Stimulated activated CD4-positive, alpha-beta T cell treated with anti-CD3 and anti-CD28 coated beads, Interleukin-2, amount 100 ng/mL, for 48 hours (primary cell): ENCODE data around the gene MUC21.
"Not testable (repeated sequence)": the region's sequence is repeated elsewhere in the genome, so short reads cannot be mapped to it uniquely, and the experiment has no call there.

Experiments used
- DNase-seq, 2 donors: peaks; one replicate each; pipeline ENCODE4 v3.0.0-alpha.2; 2020

Gene MUC21

GRCh38 chr6:30970946-30971345, 12.6 kb upstream of the MUC21 start:
- DNase-seq, result no peak

- DNase-seq, result no peak
Observed at GRCh38 chr6:30972816-30973215, 10.7 kb upstream of the MUC21 start.

GRCh38 chr6:30974490-30975252, 8.8 kb upstream of the MUC21 start:
- no peak for DNase-seq

GRCh38 chr6:30979141-30979540, 4.4 kb upstream of the MUC21 start:
- DNase-seq, result no peak

- no peak for DNase-seq
Observed at GRCh38 chr6:30979690-30980089, 3.8 kb upstream of the MUC21 start.

GRCh38 chr6:30981942-30982772, 1.4 kb upstream of the MUC21 start:
- no peak for DNase-seq

- DNase-seq, result no peak
Observed at GRCh38 chr6:30985490-30985889, 2.0 kb downstream of the MUC21 start.

- DNase-seq, result no peak
Observed at GRCh38 chr6:30987304-30987703, 3.8 kb downstream of the MUC21 start.

- DNase-seq, result no peak
Observed at GRCh38 chr6:30988209-30988825, 4.8 kb downstream of the MUC21 start.

GRCh38 chr6:30990422-30991086, 7.0 kb downstream of the MUC21 start:
- no peak for DNase-seq

GRCh38 chr6:30991891-30992290, 8.4 kb downstream of the MUC21 start:
- DNase-seq, result no peak

- no peak for DNase-seq
Observed at GRCh38 chr6:30997301-30997700, 13.8 kb downstream of the MUC21 start.

- DNase-seq, result no peak
Observed at GRCh38 chr6:30998785-30999184, 15.3 kb downstream of the MUC21 start.

- not testable (repeated sequence) for DNase-seq
Observed at GRCh38 chr6:31000067-31000860, 16.7 kb downstream of the MUC21 start.

GRCh38 chr6:31001281-31001888, 17.9 kb downstream of the MUC21 start:
- no peak for DNase-seq

GRCh38 chr6:31002471-31002870, 19.0 kb downstream of the MUC21 start:
- no peak for DNase-seq

- DNase-seq, result no peak
Observed at GRCh38 chr6:31004794-31005193, 21.3 kb downstream of the MUC21 start.

- no peak for DNase-seq
Observed at GRCh38 chr6:31005249-31006020, 21.9 kb downstream of the MUC21 start.

- DNase-seq, result no peak
Observed at GRCh38 chr6:31007694-31008093, 24.2 kb downstream of the MUC21 start.

- no peak for DNase-seq
Observed at GRCh38 chr6:31008165-31008564, 24.6 kb downstream of the MUC21 start.

- DNase-seq, result no peak
Observed at GRCh38 chr6:31009731-31010130, 26.2 kb downstream of the MUC21 start.
